Osteoblast (primary cell): ENCODE results near the gene MAPT. TPM values are rescaled to one million over a fixed set of nuclear protein-coding genes. Genes with fewer than 3 reads are reported as not detected.

Source experiments
- DNase-seq: peaks from one replicate; pipeline ENCODE4 v3.0.0; 2011; ENCODE audit warnings: low spot score, mixed read lengths; ENCODE audit not compliant: insufficient read length; ENCODE audit errors: missing footprints
- H2AFZ ChIP-seq: 2 replicates; pipeline ENCODE4 v1.6.0; 2011; ENCODE audit warnings: mild to moderate bottlenecking, low read length
- H3K27ac ChIP-seq: 2 replicates; pipeline ENCODE4 v1.5.1; 2011; ENCODE audit warnings: mild to moderate bottlenecking, low read depth, low read length, moderate library complexity
- H3K27me3 ChIP-seq: 2 replicates; pipeline ENCODE4 v1.6.0; 2012; ENCODE audit warnings: mild to moderate bottlenecking, control low read depth, inconsistent platforms, low read length, moderate library complexity; ENCODE audit not compliant: insufficient read depth
- H3K36me3 ChIP-seq: 2 replicates; pipeline ENCODE4 v1.5.1; 2011; ENCODE audit warnings: mild to moderate bottlenecking, low read length, control low read depth, moderate library complexity; ENCODE audit not compliant: insufficient read depth
- H3K4me1 ChIP-seq: 2 replicates; pipeline ENCODE4 v1.5.1; 2011; ENCODE audit warnings: mild to moderate bottlenecking, low read length, control low read depth, moderate library complexity; ENCODE audit not compliant: insufficient read depth
- H3K4me2 ChIP-seq: 2 replicates; pipeline ENCODE4 v1.6.0; 2011; ENCODE audit warnings: mild to moderate bottlenecking, low read length; ENCODE audit not compliant: insufficient read depth
- H3K4me3 ChIP-seq: fragments of 200-600 bp; sonication (generic); 3 replicates; pipeline ENCODE4 v1.5.1; 2012; ENCODE audit warnings: mild to moderate bottlenecking, low read length, inconsistent platforms; ENCODE audit not compliant: insufficient read depth
- H3K79me2 ChIP-seq: 2 replicates; pipeline ENCODE4 v1.6.0; 2012; ENCODE audit warnings: mild to moderate bottlenecking, low read length, control low read depth, inconsistent platforms; ENCODE audit not compliant: insufficient read depth
- H3K9me3 ChIP-seq: 2 replicates; pipeline ENCODE4 v1.5.1; 2011; ENCODE audit warnings: low read depth, low read length, control low read depth
- H4K20me1 ChIP-seq: 2 replicates; pipeline ENCODE4 v1.6.0; 2012; ENCODE audit warnings: mild to moderate bottlenecking, low read length, control low read depth; ENCODE audit not compliant: insufficient read depth
- CTCF ChIP-seq: IDR thresholded peaks from 2 replicates; pipeline ENCODE4 v1.5.1; 2011; ENCODE audit warnings: mild to moderate bottlenecking, low read depth, low read length, moderate library complexity; ENCODE audit errors: extremely low read depth
- total RNA-seq: library from RNA; depleted of rRNA; stranded (reverse); fragments of >200 nt; gene quantifications from 2 replicates; pipeline ENCODE4 v1.2.3, GENCODE V29; 2012

MAPT gene
- total RNA-seq, 1 donor, result 0.36 TPM

DNA sequence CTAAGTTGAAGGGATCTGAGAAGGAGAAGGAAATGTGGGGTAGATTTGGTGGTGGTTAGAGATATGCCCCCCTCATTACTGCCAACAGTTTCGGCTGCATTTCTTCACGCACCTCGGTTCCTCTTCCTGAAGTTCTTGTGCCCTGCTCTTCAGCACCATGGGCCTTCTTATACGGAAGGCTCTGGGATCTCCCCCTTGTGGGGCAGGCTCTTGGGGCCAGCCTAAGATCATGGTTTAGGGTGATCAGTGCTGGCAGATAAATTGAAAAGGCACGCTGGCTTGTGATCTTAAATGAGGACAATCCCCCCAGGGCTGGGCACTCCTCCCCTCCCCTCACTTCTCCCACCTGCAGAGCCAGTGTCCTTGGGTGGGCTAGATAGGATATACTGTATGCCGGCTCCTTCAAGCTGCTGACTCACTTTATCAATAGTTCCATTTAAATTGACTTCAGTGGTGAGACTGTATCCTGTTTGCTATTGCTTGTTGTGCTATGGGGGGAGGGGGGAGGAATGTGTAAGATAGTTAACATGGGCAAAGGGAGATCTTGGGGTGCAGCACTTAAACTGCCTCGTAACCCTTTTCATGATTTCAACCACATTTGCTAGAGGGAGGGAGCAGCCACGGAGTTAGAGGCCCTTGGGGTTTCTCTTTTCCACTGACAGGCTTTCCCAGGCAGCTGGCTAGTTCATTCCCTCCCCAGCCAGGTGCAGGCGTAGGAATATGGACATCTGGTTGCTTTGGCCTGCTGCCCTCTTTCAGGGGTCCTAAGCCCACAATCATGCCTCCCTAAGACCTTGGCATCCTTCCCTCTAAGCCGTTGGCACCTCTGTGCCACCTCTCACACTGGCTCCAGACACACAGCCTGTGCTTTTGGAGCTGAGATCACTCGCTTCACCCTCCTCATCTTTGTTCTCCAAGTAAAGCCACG, 133.0 kb downstream of the MAPT start:
- no peak overlapping the region for H3K4me3 ChIP-seq
- no peak for DNase-seq
- peaks cover 42% of the 10 kb centered on the region for H3K36me3 ChIP-seq
- H3K9me3 ChIP-seq, result no peaks in the 10 kb centered on the region
- no peak overlapping the region for H3K27ac ChIP-seq
- no peaks in the 10 kb centered on the region for H3K79me2 ChIP-seq
- H2AFZ ChIP-seq, result no peak overlapping the region
- peaks cover 5% of the 10 kb centered on the region for H4K20me1 ChIP-seq
- H3K4me2 ChIP-seq, result no peak overlapping the region
- no peak for TF ChIP-seq CTCF
- H3K4me1 ChIP-seq, result no peaks in the 10 kb centered on the region
- no peaks in the 10 kb centered on the region for H3K27me3 ChIP-seq

DNA sequence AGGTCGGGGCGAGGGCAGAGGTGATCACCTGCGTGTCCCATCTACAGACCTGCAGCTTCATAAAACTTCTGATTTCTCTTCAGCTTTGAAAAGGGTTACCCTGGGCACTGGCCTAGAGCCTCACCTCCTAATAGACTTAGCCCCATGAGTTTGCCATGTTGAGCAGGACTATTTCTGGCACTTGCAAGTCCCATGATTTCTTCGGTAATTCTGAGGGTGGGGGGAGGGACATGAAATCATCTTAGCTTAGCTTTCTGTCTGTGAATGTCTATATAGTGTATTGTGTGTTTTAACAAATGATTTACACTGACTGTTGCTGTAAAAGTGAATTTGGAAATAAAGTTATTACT, 133.6 kb downstream of the MAPT start:
- Histone ChIP-seq H3K4me3 (no peak overlapping the region), H3K9me3 (no peaks in the 10 kb centered on the region)
- DNase-seq, result no peak

DNA sequence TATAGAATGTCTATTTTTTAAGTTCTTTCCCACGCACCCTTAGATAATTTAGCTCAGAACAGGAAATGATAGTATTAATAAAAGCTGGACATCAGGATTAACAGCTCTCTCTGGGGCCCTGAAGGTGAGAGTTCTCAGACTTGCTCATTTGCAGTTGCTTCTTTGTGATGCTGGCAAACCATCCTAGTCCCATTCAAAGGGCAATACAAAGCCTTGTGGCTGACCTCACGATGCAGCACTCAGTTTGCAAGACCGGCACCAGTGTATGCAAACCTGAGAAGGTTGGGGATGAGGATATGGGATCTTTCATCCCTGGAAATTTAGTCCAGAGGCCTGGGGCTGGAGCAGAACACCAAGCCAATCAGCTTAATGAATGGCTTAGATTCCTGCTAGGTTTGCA, 134.0 kb downstream of the MAPT start:
- DNase-seq, result no peak
- peaks cover 50% of the 10 kb centered on the region for H3K36me3 ChIP-seq
- H2AFZ ChIP-seq, result no peak overlapping the region
- peaks cover 5% of the 10 kb centered on the region for H4K20me1 ChIP-seq
- no peaks in the 10 kb centered on the region for H3K9me3 ChIP-seq
- no peak overlapping the region for H3K4me3 ChIP-seq
- no peaks in the 10 kb centered on the region for H3K27me3 ChIP-seq
- no peaks in the 10 kb centered on the region for H3K79me2 ChIP-seq
- H3K4me2 ChIP-seq, result no peak overlapping the region
- no peaks in the 10 kb centered on the region for H3K4me1 ChIP-seq
- H3K27ac ChIP-seq, result no peak overlapping the region
- no peak for TF ChIP-seq CTCF

More for the DNA sequence above, 133.6 kb downstream of the MAPT start:
- H2AFZ ChIP-seq, result no peak overlapping the region
- no peak overlapping the region for H3K4me2 ChIP-seq
- no peaks in the 10 kb centered on the region for H3K4me1 ChIP-seq
- H3K27me3 ChIP-seq, result no peaks in the 10 kb centered on the region
- no peaks in the 10 kb centered on the region for H3K79me2 ChIP-seq
- H4K20me1 ChIP-seq, result peaks cover 5% of the 10 kb centered on the region
- H3K36me3 ChIP-seq, result peaks cover 46% of the 10 kb centered on the region
- TF ChIP-seq CTCF, result no peak
- no peak overlapping the region for H3K27ac ChIP-seq

DNA sequence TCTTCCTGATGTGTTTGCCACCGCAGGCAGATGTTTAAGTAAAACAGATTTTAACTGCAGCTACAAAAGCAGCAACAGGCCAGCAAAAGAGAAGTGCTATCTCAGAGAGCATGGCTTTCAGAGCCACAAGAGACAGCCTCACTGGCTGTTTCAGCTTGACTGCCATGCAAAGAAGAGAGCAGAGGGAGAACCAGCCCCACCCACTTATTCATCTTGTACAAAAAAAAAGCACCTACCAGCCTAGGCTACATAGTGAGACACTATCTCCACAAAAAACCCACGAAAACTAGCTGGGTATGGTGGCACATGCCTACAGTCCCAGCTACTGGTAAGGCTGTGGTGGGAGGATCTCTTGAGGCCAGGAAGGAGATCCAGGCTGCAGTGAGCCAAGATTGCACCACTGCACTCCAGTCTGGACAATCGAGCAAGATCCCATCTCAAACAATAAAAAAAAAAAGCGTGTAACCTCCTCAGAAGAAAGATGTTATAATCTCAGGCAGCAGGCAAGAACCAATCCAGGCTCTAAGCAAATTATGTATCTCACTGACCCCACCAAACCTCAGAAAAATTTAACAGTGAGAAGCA, 134.7 kb downstream of the MAPT start:
- no peak overlapping the region for H3K4me2 ChIP-seq
- H4K20me1 ChIP-seq, result peaks cover 5% of the 10 kb centered on the region
- no peak overlapping the region for H2AFZ ChIP-seq
- no peaks in the 10 kb centered on the region for H3K79me2 ChIP-seq
- no peaks in the 10 kb centered on the region for H3K27me3 ChIP-seq
- H3K36me3 ChIP-seq, result peaks cover 57% of the 10 kb centered on the region
- H3K9me3 ChIP-seq, result no peaks in the 10 kb centered on the region
- no peak for TF ChIP-seq CTCF
- no peaks in the 10 kb centered on the region for H3K4me1 ChIP-seq
- no peak overlapping the region for H3K4me3 ChIP-seq
- DNase-seq, result no peak
- H3K27ac ChIP-seq, result no peak overlapping the region
